ENCODE data around the gene YES1. TPM values are rescaled to one million over a fixed set of nuclear protein-coding genes. Genes with fewer than 3 reads are reported as not detected.
"Not testable (repeated sequence)": the region's sequence is repeated elsewhere in the genome, so short reads cannot be mapped to it uniquely, and the experiment has no call there.

Gene YES1
- total RNA-seq, 1 experiment from 2014 or later, result 61.2 TPM

GRCh38 chr18:730692-731091 is 81.3 kb downstream of the YES1 start:
- BruUV-seq (replicated peaks), result no TSS peak
- Mint-ChIP-seq H3K36me3 (ENCODE audit: insufficient read depth, unreplicated experiment) (peaks cover 24% of the 10 kb centered on the region), H3K9me3 (ENCODE audit: low read depth, unreplicated experiment) (no peaks in the 10 kb centered on the region), H3K4me1 (ENCODE audit: low read depth, unreplicated experiment) (no peaks in the 10 kb centered on the region), H3K27me3 (ENCODE audit: unreplicated experiment) (no peaks in the 10 kb centered on the region), H3K27ac (ENCODE audit: unreplicated experiment) (no peak overlapping the region), H3K4me3 (ENCODE audit: low read depth, unreplicated experiment) (no peak overlapping the region)
- no peak for DNase-seq
- no peak for TF ChIP-seq CTCF (IDR thresholded peaks at IDR 0.05; ENCODE audit: unreplicated experiment)
- intact Hi-C loops (cut with micrococcal nuclease; ENCODE audit: unreplicated experiment), result no loop called here
- CTCF ChIA-PET, result no interaction called here

GRCh38 chr18:730120-730519 is 81.9 kb downstream of the YES1 start:
- CTCF ChIA-PET, result interaction anchor here (0.6 kb wide), 1 partner anchor 128 kb away, joined by 4 read pairs; no protein-coding TSS in a partner anchor
- H3K9me3 Mint-ChIP-seq (ENCODE audit: low read depth, unreplicated experiment); intact Hi-C loops (cut with micrococcal nuclease; ENCODE audit: unreplicated experiment); DNase-seq; H3K4me3 Mint-ChIP-seq (ENCODE audit: low read depth, unreplicated experiment); H3K27me3 Mint-ChIP-seq (ENCODE audit: unreplicated experiment); H3K27ac Mint-ChIP-seq (ENCODE audit: unreplicated experiment); BruUV-seq (replicated peaks); H3K4me1 Mint-ChIP-seq (ENCODE audit: low read depth, unreplicated experiment): not testable (repeated sequence)
- peaks cover 19% of the 10 kb centered on the region for H3K36me3 Mint-ChIP-seq (ENCODE audit: insufficient read depth, unreplicated experiment)
- peak; percentile 37 for TF ChIP-seq CTCF (IDR thresholded peaks at IDR 0.05; ENCODE audit: unreplicated experiment)

GRCh38 chr18:725646-726045 is 86.4 kb downstream of the YES1 start:
- Mint-ChIP-seq H3K4me3 (ENCODE audit: low read depth, unreplicated experiment) (no peak overlapping the region), H3K36me3 (ENCODE audit: insufficient read depth, unreplicated experiment) (peaks cover 15% of the 10 kb centered on the region), H3K27me3 (ENCODE audit: unreplicated experiment) (no peaks in the 10 kb centered on the region), H3K27ac (ENCODE audit: unreplicated experiment) (no peak overlapping the region), H3K9me3 (ENCODE audit: low read depth, unreplicated experiment) (no peaks in the 10 kb centered on the region), H3K4me1 (ENCODE audit: low read depth, unreplicated experiment) (no peaks in the 10 kb centered on the region)
- CTCF ChIA-PET, result no interaction called here
- BruUV-seq (replicated peaks), result no TSS peak
- no peak for TF ChIP-seq CTCF (IDR thresholded peaks at IDR 0.05; ENCODE audit: unreplicated experiment)
- no peak for DNase-seq
- intact Hi-C loops (cut with micrococcal nuclease; ENCODE audit: unreplicated experiment), result no loop called here

DNA sequence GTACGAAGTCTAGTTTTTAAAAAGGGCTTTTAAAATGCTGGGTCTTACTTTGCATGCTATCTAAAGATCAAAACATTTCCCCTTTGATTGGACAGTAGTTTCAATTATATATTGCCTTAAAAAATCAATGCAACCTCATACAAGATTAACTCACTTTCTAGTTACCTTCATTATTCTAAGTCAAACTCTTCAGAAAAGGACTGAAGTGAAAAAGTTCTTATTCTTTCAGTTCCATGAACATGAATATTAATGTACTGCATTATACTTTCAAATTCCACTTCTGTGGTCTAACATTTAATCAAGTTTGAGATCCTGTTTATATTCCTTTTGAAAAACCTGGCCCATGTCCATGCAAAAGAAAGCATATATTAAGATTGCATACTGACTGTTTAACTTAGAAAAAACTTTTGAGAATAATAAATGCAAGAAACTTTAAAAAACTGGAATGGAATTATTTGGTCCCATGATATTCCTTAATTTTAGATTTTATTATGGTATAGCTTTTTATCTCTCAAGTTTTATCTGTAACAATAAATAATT is 88.4 kb downstream of the YES1 start:
- BruUV-seq (replicated peaks), result TSS peak; percentile 43
- Mint-ChIP-seq H3K27me3 (ENCODE audit: unreplicated experiment) (no peaks in the 10 kb centered on the region), H3K36me3 (ENCODE audit: insufficient read depth, unreplicated experiment) (peaks cover 11% of the 10 kb centered on the region), H3K4me3 (ENCODE audit: low read depth, unreplicated experiment) (no peak overlapping the region), H3K4me1 (ENCODE audit: low read depth, unreplicated experiment) (no peaks in the 10 kb centered on the region), H3K9me3 (ENCODE audit: low read depth, unreplicated experiment) (no peaks in the 10 kb centered on the region), H3K27ac (ENCODE audit: unreplicated experiment) (no peak overlapping the region)
- no peak for TF ChIP-seq CTCF (IDR thresholded peaks at IDR 0.05; ENCODE audit: unreplicated experiment)
- no peak for DNase-seq
- intact Hi-C loops (cut with micrococcal nuclease; ENCODE audit: unreplicated experiment), result no loop called here
- CTCF ChIA-PET, result no interaction called here

Data from Calu3 (cell line).